K562 (cell line): ENCODE results near the gene HOXD9. TPM values are rescaled to one million over a fixed set of nuclear protein-coding genes. Genes with fewer than 3 reads are reported as not detected.
A peak's percentile ranks its signal among the peaks of the same experiment; 100 is the strongest.

ENCODE experiments used
- CBFA2T2 ChIP-seq: fragments of 450-650 bp; conservative IDR thresholded peaks from 2 replicates; pipeline ENCODE4 v1.6.1; 2017; ENCODE audit warnings: mild to moderate bottlenecking
- E2F8 ChIP-seq: fragments of 450-650 bp; IDR thresholded peaks from 2 replicates; pipeline ENCODE4 v1.7.1; 2018; ENCODE audit warnings: mild to moderate bottlenecking, low read depth; ENCODE audit not compliant: partially characterized antibody
- EGR1 ChIP-seq: fragments of 450-650 bp; conservative IDR thresholded peaks from 2 replicates; pipeline ENCODE4 v1.6.1; 2017; ENCODE audit warnings: mild to moderate bottlenecking
- ETS2 ChIP-seq: IDR thresholded peaks from 2 replicates; pipeline ENCODE4 v1.6.1; 2016; ENCODE audit warnings: borderline replicate concordance, missing genetic modification characterization, mild to moderate bottlenecking, moderate library complexity, missing compliant biosample characterization; ENCODE audit not compliant: poor library complexity, severe bottlenecking
- NR4A1 ChIP-seq, 2 experiments: fragments of 250-450 bp in 1 of 2; fragments of 450-650 bp in 1 of 2; sonication (Bioruptor Pico) in 1 of 2; IDR thresholded peaks; 2 replicates each; pipeline versions ENCODE4 v1.4.0 to v1.6.1; 2016 to 2020; ENCODE audit warnings: mild to moderate bottlenecking in 2 of 2, missing compliant biosample characterization in 1 of 2, missing genetic modification characterization in 1 of 2, moderate library complexity in 1 of 2
- RB1 ChIP-seq: fragments of 450-650 bp; IDR thresholded peaks from 2 replicates; pipeline ENCODE4 v1.6.1; 2017; ENCODE audit warnings: low read depth, mild to moderate bottlenecking
- SRF ChIP-seq, 2 experiments: fragments of 250-450, 450-650 bp in 1 of 2; sonication (Bioruptor Pico) in 1 of 2; sonication (generic) in 1 of 2; formaldehyde crosslinking; IDR thresholded peaks; 2 replicates each; pipeline versions ENCODE4 v1.5.0 to v1.5.1; 2020 to 2022; ENCODE audit warnings: mild to moderate bottlenecking in 1 of 2, missing genetic modification reagents in 1 of 2
- ZFP30 ChIP-seq: fragments of 250-450 bp; sonication (Bioruptor Pico); IDR thresholded peaks from 2 replicates; pipeline ENCODE4 v1.8.0; 2022; ENCODE audit warnings: moderate library complexity, mild to moderate bottlenecking, inconsistent platforms, borderline replicate concordance
- ZNF695 ChIP-seq: fragments of 450-650 bp; formaldehyde crosslinking; IDR thresholded peaks from 2 replicates; pipeline ENCODE4 v1.4.0; 2020; ENCODE audit warnings: mild to moderate bottlenecking, moderate library complexity
- polyA plus RNA-seq, 8 experiments: library from polyadenylated mRNA; depleted of rRNA in 4 of 8; stranded (reverse) in 5 of 8; unstranded in 3 of 8; fragments of >200 nt; fragmentation: Nextera tagmentation in 2 of 8; fragmentation: Illumina TruSeq in 1 of 8; extraction: Ambion mirVana in 2 of 8; extraction: Trizol in 1 of 8; gene quantifications; 2 replicates each; pipeline versions ENCODE4 v1.2.1 to v1.2.3, GENCODE V29; 2011 to 2014; ENCODE audit warnings: inconsistent platforms in 1 of 8, missing spikeins in 1 of 8
- total RNA-seq, 7 experiments: library from RNA; depleted of rRNA in 6 of 7; stranded (reverse); fragments of >200 nt in 6 of 7; fragmentation: Illumina TruSeq in 2 of 7; extraction: Trizol in 2 of 7; gene quantifications; 2 replicates each; pipeline versions ENCODE4 v1.2.1 to v1.2.3, GENCODE V29; 2011 to 2021; ENCODE audit warnings: low replicate concordance in 1 of 7
- TF ChIP-seq, protein P1 (sequence below): fragments of 200-600 bp; sonication (generic); IDR thresholded peaks from one replicate; pipeline ENCODE4 v1.6.1; 2012; ENCODE audit warnings: mild to moderate bottlenecking, low read depth, low read length, inconsistent platforms
- TF ChIP-seq, protein P2 (sequence below): fragments of 250-450 bp; sonication (Bioruptor Pico); IDR thresholded peaks from 2 replicates; pipeline ENCODE4 v1.5.0; 2021

HOXD9 gene
- total and polyA plus RNA-seq, 9 of the 15 experiments (the other 6 are each of a cell fraction or from before 2014, with no cell fraction given), result not detected

DNA sequence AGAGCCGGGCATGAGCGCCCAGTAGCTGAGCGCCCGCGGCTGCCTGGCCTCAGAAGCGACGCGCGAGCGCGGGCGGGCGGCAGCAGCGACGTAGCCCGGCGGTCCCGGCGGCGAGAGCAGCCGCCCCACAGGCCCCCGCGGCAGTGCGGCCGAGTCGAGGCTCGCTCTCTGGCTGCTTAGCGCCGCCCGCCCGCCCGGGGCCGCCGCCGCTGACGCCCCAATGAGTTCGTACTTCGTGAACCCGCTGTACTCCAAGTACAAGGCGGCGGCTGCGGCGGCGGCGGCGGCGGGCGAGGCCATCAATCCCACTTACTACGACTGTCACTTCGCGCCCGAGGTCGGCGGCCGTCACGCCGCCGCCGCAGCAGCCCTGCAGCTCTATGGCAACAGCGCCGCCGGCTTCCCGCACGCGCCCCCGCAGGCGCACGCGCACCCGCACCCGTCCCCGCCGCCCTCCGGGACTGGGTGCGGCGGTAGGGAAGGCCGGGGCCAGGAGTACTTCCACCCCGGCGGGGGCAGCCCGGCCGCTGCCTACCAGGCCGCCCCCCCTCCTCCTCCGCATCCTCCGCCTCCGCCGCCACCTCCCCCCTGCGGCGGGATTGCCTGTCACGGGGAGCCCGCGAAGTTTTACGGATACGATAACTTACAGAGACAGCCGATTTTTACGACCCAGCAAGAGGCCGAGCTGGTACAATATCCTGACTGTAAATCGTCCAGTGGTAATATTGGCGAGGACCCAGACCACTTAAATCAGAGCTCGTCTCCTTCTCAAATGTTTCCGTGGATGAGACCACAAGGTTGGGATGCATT, 7.8 kb downstream of the HOXD9 start (continued):
- TF ChIP-seq, protein P1, sequence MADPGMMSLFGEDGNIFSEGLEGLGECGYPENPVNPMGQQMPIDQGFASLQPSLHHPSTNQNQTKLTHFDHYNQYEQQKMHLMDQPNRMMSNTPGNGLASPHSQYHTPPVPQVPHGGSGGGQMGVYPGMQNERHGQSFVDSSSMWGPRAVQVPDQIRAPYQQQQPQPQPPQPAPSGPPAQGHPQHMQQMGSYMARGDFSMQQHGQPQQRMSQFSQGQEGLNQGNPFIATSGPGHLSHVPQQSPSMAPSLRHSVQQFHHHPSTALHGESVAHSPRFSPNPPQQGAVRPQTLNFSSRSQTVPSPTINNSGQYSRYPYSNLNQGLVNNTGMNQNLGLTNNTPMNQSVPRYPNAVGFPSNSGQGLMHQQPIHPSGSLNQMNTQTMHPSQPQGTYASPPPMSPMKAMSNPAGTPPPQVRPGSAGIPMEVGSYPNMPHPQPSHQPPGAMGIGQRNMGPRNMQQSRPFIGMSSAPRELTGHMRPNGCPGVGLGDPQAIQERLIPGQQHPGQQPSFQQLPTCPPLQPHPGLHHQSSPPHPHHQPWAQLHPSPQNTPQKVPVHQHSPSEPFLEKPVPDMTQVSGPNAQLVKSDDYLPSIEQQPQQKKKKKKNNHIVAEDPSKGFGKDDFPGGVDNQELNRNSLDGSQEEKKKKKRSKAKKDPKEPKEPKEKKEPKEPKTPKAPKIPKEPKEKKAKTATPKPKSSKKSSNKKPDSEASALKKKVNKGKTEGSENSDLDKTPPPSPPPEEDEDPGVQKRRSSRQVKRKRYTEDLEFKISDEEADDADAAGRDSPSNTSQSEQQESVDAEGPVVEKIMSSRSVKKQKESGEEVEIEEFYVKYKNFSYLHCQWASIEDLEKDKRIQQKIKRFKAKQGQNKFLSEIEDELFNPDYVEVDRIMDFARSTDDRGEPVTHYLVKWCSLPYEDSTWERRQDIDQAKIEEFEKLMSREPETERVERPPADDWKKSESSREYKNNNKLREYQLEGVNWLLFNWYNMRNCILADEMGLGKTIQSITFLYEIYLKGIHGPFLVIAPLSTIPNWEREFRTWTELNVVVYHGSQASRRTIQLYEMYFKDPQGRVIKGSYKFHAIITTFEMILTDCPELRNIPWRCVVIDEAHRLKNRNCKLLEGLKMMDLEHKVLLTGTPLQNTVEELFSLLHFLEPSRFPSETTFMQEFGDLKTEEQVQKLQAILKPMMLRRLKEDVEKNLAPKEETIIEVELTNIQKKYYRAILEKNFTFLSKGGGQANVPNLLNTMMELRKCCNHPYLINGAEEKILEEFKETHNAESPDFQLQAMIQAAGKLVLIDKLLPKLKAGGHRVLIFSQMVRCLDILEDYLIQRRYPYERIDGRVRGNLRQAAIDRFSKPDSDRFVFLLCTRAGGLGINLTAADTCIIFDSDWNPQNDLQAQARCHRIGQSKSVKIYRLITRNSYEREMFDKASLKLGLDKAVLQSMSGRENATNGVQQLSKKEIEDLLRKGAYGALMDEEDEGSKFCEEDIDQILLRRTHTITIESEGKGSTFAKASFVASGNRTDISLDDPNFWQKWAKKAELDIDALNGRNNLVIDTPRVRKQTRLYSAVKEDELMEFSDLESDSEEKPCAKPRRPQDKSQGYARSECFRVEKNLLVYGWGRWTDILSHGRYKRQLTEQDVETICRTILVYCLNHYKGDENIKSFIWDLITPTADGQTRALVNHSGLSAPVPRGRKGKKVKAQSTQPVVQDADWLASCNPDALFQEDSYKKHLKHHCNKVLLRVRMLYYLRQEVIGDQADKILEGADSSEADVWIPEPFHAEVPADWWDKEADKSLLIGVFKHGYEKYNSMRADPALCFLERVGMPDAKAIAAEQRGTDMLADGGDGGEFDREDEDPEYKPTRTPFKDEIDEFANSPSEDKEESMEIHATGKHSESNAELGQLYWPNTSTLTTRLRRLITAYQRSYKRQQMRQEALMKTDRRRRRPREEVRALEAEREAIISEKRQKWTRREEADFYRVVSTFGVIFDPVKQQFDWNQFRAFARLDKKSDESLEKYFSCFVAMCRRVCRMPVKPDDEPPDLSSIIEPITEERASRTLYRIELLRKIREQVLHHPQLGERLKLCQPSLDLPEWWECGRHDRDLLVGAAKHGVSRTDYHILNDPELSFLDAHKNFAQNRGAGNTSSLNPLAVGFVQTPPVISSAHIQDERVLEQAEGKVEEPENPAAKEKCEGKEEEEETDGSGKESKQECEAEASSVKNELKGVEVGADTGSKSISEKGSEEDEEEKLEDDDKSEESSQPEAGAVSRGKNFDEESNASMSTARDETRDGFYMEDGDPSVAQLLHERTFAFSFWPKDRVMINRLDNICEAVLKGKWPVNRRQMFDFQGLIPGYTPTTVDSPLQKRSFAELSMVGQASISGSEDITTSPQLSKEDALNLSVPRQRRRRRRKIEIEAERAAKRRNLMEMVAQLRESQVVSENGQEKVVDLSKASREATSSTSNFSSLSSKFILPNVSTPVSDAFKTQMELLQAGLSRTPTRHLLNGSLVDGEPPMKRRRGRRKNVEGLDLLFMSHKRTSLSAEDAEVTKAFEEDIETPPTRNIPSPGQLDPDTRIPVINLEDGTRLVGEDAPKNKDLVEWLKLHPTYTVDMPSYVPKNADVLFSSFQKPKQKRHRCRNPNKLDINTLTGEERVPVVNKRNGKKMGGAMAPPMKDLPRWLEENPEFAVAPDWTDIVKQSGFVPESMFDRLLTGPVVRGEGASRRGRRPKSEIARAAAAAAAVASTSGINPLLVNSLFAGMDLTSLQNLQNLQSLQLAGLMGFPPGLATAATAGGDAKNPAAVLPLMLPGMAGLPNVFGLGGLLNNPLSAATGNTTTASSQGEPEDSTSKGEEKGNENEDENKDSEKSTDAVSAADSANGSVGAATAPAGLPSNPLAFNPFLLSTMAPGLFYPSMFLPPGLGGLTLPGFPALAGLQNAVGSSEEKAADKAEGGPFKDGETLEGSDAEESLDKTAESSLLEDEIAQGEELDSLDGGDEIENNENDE, result no peak
- no peak for TF ChIP-seq CBFA2T2
- no peak for TF ChIP-seq NR4A1 (CRISPR knock-in tag; IDR thresholded peaks at IDR 0.05)
- no peak for TF ChIP-seq NR4A1 (tag; IDR thresholded peaks at IDR 0.05)
- TF ChIP-seq E2F8, result no peak
- TF ChIP-seq SRF (CRISPR knock-in tag; IDR thresholded peaks at IDR 0.05), result no peak
- TF ChIP-seq RB1, result 0 out of 2 replicates have a peak, but pooled peaks have one; percentile 23
- TF ChIP-seq ZFP30, result no peak
- TF ChIP-seq, protein P2, sequence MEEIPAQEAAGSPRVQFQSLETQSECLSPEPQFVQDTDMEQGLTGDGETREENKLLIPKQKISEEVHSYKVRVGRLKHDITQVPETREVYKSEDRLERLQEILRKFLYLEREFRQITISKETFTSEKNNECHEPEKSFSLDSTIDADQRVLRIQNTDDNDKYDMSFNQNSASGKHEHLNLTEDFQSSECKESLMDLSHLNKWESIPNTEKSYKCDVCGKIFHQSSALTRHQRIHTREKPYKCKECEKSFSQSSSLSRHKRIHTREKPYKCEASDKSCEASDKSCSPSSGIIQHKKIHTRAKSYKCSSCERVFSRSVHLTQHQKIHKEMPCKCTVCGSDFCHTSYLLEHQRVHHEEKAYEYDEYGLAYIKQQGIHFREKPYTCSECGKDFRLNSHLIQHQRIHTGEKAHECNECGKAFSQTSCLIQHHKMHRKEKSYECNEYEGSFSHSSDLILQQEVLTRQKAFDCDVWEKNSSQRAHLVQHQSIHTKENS (CRISPR knock-in tag), result no peak
- TF ChIP-seq ZNF695 (CRISPR knock-in tag), result no peak
- TF ChIP-seq EGR1, result peak; percentile 75
- TF ChIP-seq ETS2 (tag), result no peak
